OCI-LY1 (cell line): ENCODE data around the gene FAM228A.

ENCODE experiments used
- H2AFZ ChIP-seq: fragments of 200-600 bp; sonication (generic), shearing (Covaris generic); 2 replicates; pipeline ENCODE4 v1.6.0; 2014; ENCODE audit warnings: antibody characterized with exemption, mild to moderate bottlenecking, low read length
- H3F3A ChIP-seq: fragments of 200-600 bp; sonication (generic), shearing (Covaris generic); 2 replicates; pipeline ENCODE4 v1.6.0; 2014; ENCODE audit warnings: mild to moderate bottlenecking, antibody characterized with exemption, low read length, moderate library complexity; ENCODE audit not compliant: insufficient read depth
- H3K27ac ChIP-seq: fragments of 200-600 bp; sonication (generic); 2 replicates; pipeline ENCODE4 v1.5.1; 2014; ENCODE audit warnings: low read length, mixed run types, mild to moderate bottlenecking, low read depth; ENCODE audit not compliant: poor library complexity, severe bottlenecking
- H3K27me3 ChIP-seq: fragments of 200-600 bp; sonication (generic); 2 replicates; pipeline ENCODE4 v1.6.0; 2014; ENCODE audit warnings: antibody characterized with exemption, mild to moderate bottlenecking, low read length, moderate library complexity; ENCODE audit not compliant: insufficient read depth
- H3K36me3 ChIP-seq: fragments of 200-600 bp; sonication (generic); 2 replicates; pipeline ENCODE4 v1.6.1; 2014; ENCODE audit warnings: mild to moderate bottlenecking, antibody characterized with exemption, low read length, moderate library complexity, mixed read lengths; ENCODE audit not compliant: insufficient read depth
- H3K4me1 ChIP-seq: fragments of 200-600 bp; sonication (generic); 2 replicates; pipeline ENCODE4 v1.5.1; 2014; ENCODE audit warnings: mild to moderate bottlenecking, low read length, moderate library complexity; ENCODE audit not compliant: insufficient read depth, severe bottlenecking
- H3K4me2 ChIP-seq: fragments of 200-600 bp; sonication (generic), shearing (Covaris generic); 2 replicates; pipeline ENCODE4 v1.6.1; 2014; ENCODE audit warnings: low read length
- H3K4me3 ChIP-seq: fragments of 200-600 bp; sonication (generic); 2 replicates; pipeline ENCODE4 v1.5.1; 2014; ENCODE audit warnings: low read length, low read depth, mild to moderate bottlenecking, mixed read lengths; ENCODE audit not compliant: poor library complexity, severe bottlenecking
- H3K79me2 ChIP-seq: fragments of 200-600 bp; shearing (Covaris generic); 2 replicates; pipeline ENCODE4 v1.6.1; 2016; ENCODE audit warnings: mixed run types, low read length, mixed read lengths; ENCODE audit not compliant: insufficient read depth
- H3K9ac ChIP-seq: fragments of 200-600 bp; sonication (generic), shearing (Covaris generic); 2 replicates; pipeline ENCODE4 v1.6.1; 2014; ENCODE audit warnings: mild to moderate bottlenecking, low read length, mixed read lengths
- H3K9me2 ChIP-seq: fragments of 200-600 bp; sonication (generic), shearing (Covaris generic); 2 replicates; pipeline ENCODE4 v1.6.1; 2014; ENCODE audit warnings: low read depth, mild to moderate bottlenecking, low read length, mixed read lengths
- H3K9me3 ChIP-seq: fragments of 200-600 bp; shearing (Covaris generic); 2 replicates; pipeline ENCODE4 v1.6.1; 2014; ENCODE audit warnings: low read length, mixed read lengths
- H4K20me1 ChIP-seq: fragments of 200-600 bp; sonication (generic), shearing (Covaris generic); 2 replicates; pipeline ENCODE4 v1.6.0; 2016; ENCODE audit warnings: mild to moderate bottlenecking, low read length; ENCODE audit not compliant: insufficient read depth
- EZH2 ChIP-seq: fragments of 200-600 bp; sonication (generic), shearing (Covaris generic); IDR thresholded peaks from 2 replicates; pipeline ENCODE4 v1.8.0; 2017; ENCODE audit warnings: borderline replicate concordance, mixed run types, mild to moderate bottlenecking, antibody characterized with exemption, low read length, moderate library complexity, mixed read lengths
- TF ChIP-seq, protein P1 (sequence below): fragments of 200-600 bp; sonication (generic), shearing (Covaris generic); IDR thresholded peaks from 2 replicates; pipeline ENCODE4 v1.5.1; 2017; ENCODE audit warnings: mild to moderate bottlenecking, antibody characterized with exemption, low read length, moderate library complexity, mixed read lengths

FAM228A gene

DNA sequence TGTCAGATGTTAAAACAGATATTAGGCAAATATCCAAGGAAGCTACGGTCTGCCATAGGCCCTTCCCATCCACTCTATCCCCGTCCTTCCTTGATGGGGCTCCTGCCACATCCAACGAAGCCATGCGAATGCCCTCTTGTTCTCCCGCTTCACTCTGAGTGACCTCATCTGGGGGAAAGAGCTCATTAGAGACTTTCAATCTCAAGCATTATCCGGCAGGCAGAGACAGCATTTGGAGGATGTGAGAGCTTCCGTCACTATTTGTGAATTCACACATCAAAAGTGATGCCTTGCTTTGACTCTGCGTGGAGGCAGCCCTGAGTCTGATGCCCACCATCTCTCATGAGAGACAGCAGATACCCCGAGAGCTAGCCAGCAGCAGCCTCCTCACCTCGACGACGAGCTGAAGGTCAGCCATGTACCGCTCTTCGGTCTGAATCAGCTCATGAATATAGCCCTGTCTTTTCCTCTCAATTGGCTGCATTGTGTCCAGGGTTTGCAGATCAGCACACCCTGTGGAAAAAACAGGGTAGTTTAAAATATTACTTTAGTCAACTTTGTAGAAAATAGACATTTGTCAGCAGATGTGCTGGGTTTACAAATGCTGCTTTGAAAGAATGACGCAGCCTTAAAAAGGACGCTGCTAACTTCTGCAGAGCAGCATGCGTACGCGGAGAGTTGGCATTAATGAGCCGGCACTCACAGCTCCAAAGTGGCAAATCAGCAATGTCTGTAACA lies 45.9 kb downstream of the FAM228A start:
- no peaks in the 10 kb centered on the region for H3K4me1 ChIP-seq
- no peak overlapping the region for H3K4me2 ChIP-seq
- no peak overlapping the region for H3K27ac ChIP-seq
- no peak for TF ChIP-seq EZH2
- TF ChIP-seq, protein P1, sequence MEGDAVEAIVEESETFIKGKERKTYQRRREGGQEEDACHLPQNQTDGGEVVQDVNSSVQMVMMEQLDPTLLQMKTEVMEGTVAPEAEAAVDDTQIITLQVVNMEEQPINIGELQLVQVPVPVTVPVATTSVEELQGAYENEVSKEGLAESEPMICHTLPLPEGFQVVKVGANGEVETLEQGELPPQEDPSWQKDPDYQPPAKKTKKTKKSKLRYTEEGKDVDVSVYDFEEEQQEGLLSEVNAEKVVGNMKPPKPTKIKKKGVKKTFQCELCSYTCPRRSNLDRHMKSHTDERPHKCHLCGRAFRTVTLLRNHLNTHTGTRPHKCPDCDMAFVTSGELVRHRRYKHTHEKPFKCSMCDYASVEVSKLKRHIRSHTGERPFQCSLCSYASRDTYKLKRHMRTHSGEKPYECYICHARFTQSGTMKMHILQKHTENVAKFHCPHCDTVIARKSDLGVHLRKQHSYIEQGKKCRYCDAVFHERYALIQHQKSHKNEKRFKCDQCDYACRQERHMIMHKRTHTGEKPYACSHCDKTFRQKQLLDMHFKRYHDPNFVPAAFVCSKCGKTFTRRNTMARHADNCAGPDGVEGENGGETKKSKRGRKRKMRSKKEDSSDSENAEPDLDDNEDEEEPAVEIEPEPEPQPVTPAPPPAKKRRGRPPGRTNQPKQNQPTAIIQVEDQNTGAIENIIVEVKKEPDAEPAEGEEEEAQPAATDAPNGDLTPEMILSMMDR: no peak
- H3K79me2 ChIP-seq: no peaks in the 10 kb centered on the region
- no peaks in the 10 kb centered on the region for H3F3A ChIP-seq
- H3K9me2 ChIP-seq: no peaks in the 10 kb centered on the region
- no peak overlapping the region for H3K9ac ChIP-seq
- no peaks in the 10 kb centered on the region for H3K27me3 ChIP-seq
- peaks cover 37% of the 10 kb centered on the region; the same call in 1 of the 2 replicates for H3K36me3 ChIP-seq
- H4K20me1 ChIP-seq: no peaks in the 10 kb centered on the region
- no peak overlapping the region for H3K4me3 ChIP-seq
- no peak overlapping the region for H2AFZ ChIP-seq
- no peaks in the 10 kb centered on the region for H3K9me3 ChIP-seq

DNA sequence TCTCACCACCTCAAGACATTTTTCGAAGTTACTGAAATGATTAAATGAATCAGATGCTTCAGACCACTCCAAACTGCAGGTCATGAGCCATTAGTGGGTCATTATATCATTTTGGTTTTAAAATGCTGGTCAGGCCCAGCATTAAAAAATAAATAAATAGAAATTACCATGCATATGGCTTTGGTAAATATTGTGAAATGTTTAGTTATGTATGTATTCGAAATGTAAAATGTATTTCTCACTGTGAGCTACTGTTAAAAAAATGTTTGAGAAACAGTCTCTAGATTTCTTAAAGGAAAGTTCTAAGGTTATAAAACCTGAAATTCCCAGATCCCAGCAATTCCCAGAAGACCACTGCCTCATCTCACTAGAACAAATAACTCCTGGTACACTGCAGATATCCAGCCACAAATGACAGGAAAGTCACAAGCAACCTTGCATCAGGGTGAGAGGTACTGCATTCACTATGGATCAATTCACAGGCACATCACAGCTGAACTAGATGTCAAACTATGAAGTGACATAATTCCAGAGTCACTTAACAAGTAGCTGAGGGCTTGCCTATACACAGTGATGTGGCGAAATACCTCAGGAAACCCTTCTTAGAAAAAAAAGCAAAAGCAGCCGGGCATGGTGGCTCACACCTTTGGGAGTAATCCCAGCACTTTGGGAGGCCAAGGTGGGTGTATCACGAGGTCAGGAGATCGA lies 46.6 kb downstream of the FAM228A start:
- no peaks in the 10 kb centered on the region for H3K4me1 ChIP-seq
- H3F3A ChIP-seq: no peaks in the 10 kb centered on the region
- no peaks in the 10 kb centered on the region for H3K27me3 ChIP-seq
- no peaks in the 10 kb centered on the region for H3K9me2 ChIP-seq
- H3K79me2 ChIP-seq: no peaks in the 10 kb centered on the region
- H4K20me1 ChIP-seq: no peaks in the 10 kb centered on the region
- H3K27ac ChIP-seq: no peak overlapping the region
- H2AFZ ChIP-seq: no peak overlapping the region
- H3K4me3 ChIP-seq: no peak overlapping the region
- no peak overlapping the region for H3K4me2 ChIP-seq
- TF ChIP-seq EZH2: no peak
- TF ChIP-seq, protein P1: no peak
- peaks cover 37% of the 10 kb centered on the region; the same call in 1 of the 2 replicates for H3K36me3 ChIP-seq
- H3K9ac ChIP-seq: no peak overlapping the region
- H3K9me3 ChIP-seq: no peaks in the 10 kb centered on the region

DNA sequence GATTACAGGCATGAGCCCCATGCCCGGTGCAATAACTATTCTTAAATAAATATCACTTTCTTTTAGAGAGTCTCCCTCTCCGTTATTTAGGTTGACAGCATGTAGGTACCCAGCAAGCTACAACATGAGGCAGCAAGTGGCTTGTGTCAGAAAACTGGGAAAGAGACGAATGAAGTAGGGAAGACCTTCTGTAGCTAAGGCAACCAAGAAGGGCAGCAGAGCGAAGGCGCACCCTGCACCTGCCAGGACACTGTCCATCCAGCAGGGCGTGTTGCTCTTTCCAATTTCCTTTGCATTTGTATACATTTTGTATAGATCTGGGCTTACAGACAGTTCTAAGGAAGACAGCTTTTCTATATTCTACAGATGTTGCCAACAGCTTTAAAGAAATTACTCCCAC lies 48.1 kb downstream of the FAM228A start:
- H4K20me1 ChIP-seq: no peaks in the 10 kb centered on the region
- no peak overlapping the region for H3K4me2 ChIP-seq
- H3K4me3 ChIP-seq: no peak overlapping the region
- no peaks in the 10 kb centered on the region for H3F3A ChIP-seq
- H3K9ac ChIP-seq: no peak overlapping the region
- H3K27ac ChIP-seq: no peak overlapping the region
- TF ChIP-seq, protein P1: no peak
- no peak for TF ChIP-seq EZH2
- no peaks in the 10 kb centered on the region for H3K79me2 ChIP-seq
- H3K36me3 ChIP-seq: peaks cover 34% of the 10 kb centered on the region; the same call in 1 of the 2 replicates
- no peaks in the 10 kb centered on the region for H3K4me1 ChIP-seq
- no peaks in the 10 kb centered on the region for H3K27me3 ChIP-seq
- no peaks in the 10 kb centered on the region for H3K9me2 ChIP-seq
- H2AFZ ChIP-seq: no peak overlapping the region
- H3K9me3 ChIP-seq: no peaks in the 10 kb centered on the region
